IMR-90 (cell line): ENCODE measurements around the gene ERCC1. TPM values are rescaled to one million over a fixed set of nuclear protein-coding genes. Genes with fewer than 3 reads are reported as not detected.

Experiments
- ATAC-seq: fragments of 200-7000 bp; cut with Tn5 transposase; 2 replicates; pipeline ENCODE4 v1.9.1; 2020; ENCODE audit warnings: low read depth, mild to moderate bottlenecking, moderate library complexity
- BruUV-seq: library from RNA; stranded (reverse); fragments of 400-500 nt; replicated peaks from 2 replicates; lab custom pipeline; 2021; lab: Mats Ljungman, UMichigan
- CTCF ChIA-PET: fragments of 300-600 bp; formaldehyde crosslinking; extraction: SDS; loops from one replicate; lab custom pipeline; 2021; ENCODE audit warnings: antibody characterized with exemption; lab: Yijun Ruan, JAX
- POLR2A ChIA-PET: fragments of 300-600 bp; sonication (Branson Sonifier 250); formaldehyde crosslinking; loops from one replicate; lab custom pipeline; 2022; ENCODE audit warnings: antibody characterized with exemption; ENCODE audit not compliant: unreplicated experiment; lab: Charles Lee
- DNase-seq: peaks from one replicate; pipeline ENCODE4 v3.0.0; 2013
- H2AFZ ChIP-seq: replicated peaks from 2 replicates; pipeline ENCODE3; 2013; ENCODE audit warnings: low read length, mild to moderate bottlenecking; ENCODE audit not compliant: poor library complexity
- H2AK5ac ChIP-seq: 2 replicates; pipeline ENCODE4 v1.6.1; 2013; ENCODE audit warnings: low read depth, low read length, inconsistent platforms
- H2AK9ac ChIP-seq: replicated peaks from 2 replicates; pipeline ENCODE3; 2013; ENCODE audit warnings: mild to moderate bottlenecking, low read depth, low read length, moderate library complexity; ENCODE audit not compliant: poor library complexity
- H2BK120ac ChIP-seq: 2 replicates; pipeline ENCODE4 v1.6.1; 2013; ENCODE audit warnings: low read depth, low read length, inconsistent platforms
- H2BK15ac ChIP-seq: 3 replicates; pipeline ENCODE4 v1.6.1; 2013; ENCODE audit warnings: low read depth, low read length, inconsistent platforms
- H2BK20ac ChIP-seq: 2 replicates; pipeline ENCODE4 v1.6.1; 2013; ENCODE audit warnings: low read depth, mild to moderate bottlenecking, inconsistent platforms, low read length, moderate library complexity
- H2BK5ac ChIP-seq: 2 replicates; pipeline ENCODE4 v1.6.1; 2013; ENCODE audit warnings: mild to moderate bottlenecking, low read depth, low read length, inconsistent platforms; ENCODE audit not compliant: poor library complexity, severe bottlenecking
- H3K14ac ChIP-seq: replicated peaks from 2 replicates; pipeline ENCODE4 v1.6.1; 2013; ENCODE audit warnings: low read depth, low read length, inconsistent platforms
- H3K18ac ChIP-seq: 2 replicates; pipeline ENCODE4 v1.6.1; 2013; ENCODE audit warnings: low read depth, low read length, control low read depth
- H3K23ac ChIP-seq: 2 replicates; pipeline ENCODE4 v1.6.1; 2013; ENCODE audit warnings: low read depth, low read length, inconsistent platforms
- H3K27ac ChIP-seq: 2 replicates; pipeline ENCODE4 v1.5.1; 2013; ENCODE audit warnings: mild to moderate bottlenecking, control low read depth, low read length; ENCODE audit not compliant: insufficient read depth
- H3K27me3 ChIP-seq: 2 replicates; pipeline ENCODE4 v1.6.1; 2013; ENCODE audit warnings: low read length; ENCODE audit not compliant: control insufficient read depth, insufficient read depth
- H3K36me3 ChIP-seq: 2 replicates; pipeline ENCODE4 v1.6.1; 2013; ENCODE audit warnings: low read length, mixed read lengths; ENCODE audit not compliant: control insufficient read depth, insufficient read depth
- H3K4ac ChIP-seq: 2 replicates; pipeline ENCODE4 v1.6.1; 2013; ENCODE audit warnings: low read depth, low read length, inconsistent platforms
- H3K4me1 ChIP-seq: 2 replicates; pipeline ENCODE4 v1.6.1; 2013; ENCODE audit warnings: low read length, mixed read lengths; ENCODE audit not compliant: control insufficient read depth, insufficient read depth
- H3K4me2 ChIP-seq: 2 replicates; pipeline ENCODE4 v1.6.1; 2013; ENCODE audit warnings: low read depth, mild to moderate bottlenecking, control low read depth, low read length, moderate library complexity
- H3K4me3 ChIP-seq: 2 replicates; pipeline ENCODE4 v1.5.1; 2013; ENCODE audit warnings: low read depth, mild to moderate bottlenecking, control low read depth, low read length, moderate library complexity; ENCODE audit not compliant: insufficient read depth
- H3K56ac ChIP-seq: 2 replicates; pipeline ENCODE4 v1.6.1; 2013; ENCODE audit warnings: low read length, inconsistent platforms; ENCODE audit not compliant: insufficient read depth; ENCODE audit errors: extremely low read depth
- H3K79me1 ChIP-seq, 2 experiments: 2 replicates each; pipeline ENCODE4 v1.6.1; 2013; ENCODE audit warnings: low read length in 2 of 2, inconsistent platforms in 1 of 2, low read depth in 1 of 2
- H3K9ac ChIP-seq: 2 replicates; pipeline ENCODE4 v1.6.1; 2013; ENCODE audit warnings: low read depth, low read length, control low read depth
- H3K9me1 ChIP-seq: 2 replicates; pipeline ENCODE4 v1.6.1; 2013; ENCODE audit warnings: low read length, inconsistent platforms; ENCODE audit not compliant: insufficient read depth
- H3K9me3 ChIP-seq: 2 replicates; pipeline ENCODE4 v1.6.1; 2013; ENCODE audit warnings: low read length; ENCODE audit not compliant: control insufficient read depth, insufficient read depth
- H4K20me1 ChIP-seq: 2 replicates; pipeline ENCODE4 v1.6.1; 2013; ENCODE audit warnings: low read length, inconsistent platforms; ENCODE audit not compliant: insufficient read depth
- H4K5ac ChIP-seq: 2 replicates; pipeline ENCODE4 v1.6.1; 2013; ENCODE audit warnings: mild to moderate bottlenecking, low read depth, low read length, control low read depth
- H4K8ac ChIP-seq, 2 experiments: 2 replicates each; pipeline ENCODE4 v1.6.1; 2013; ENCODE audit warnings: low read depth in 2 of 2, low read length in 2 of 2, control low read depth in 1 of 2, inconsistent platforms in 1 of 2
- H4K91ac ChIP-seq: 2 replicates; pipeline ENCODE4 v1.6.1; 2013; ENCODE audit warnings: low read depth, low read length, inconsistent platforms; ENCODE audit not compliant: insufficient read depth
- MAFK ChIP-seq: IDR thresholded peaks from 2 replicates; pipeline ENCODE4 v1.6.1; 2012; ENCODE audit warnings: low read depth, low read length, improper control_type of control experiment
- NFE2L2 ChIP-seq: fragments of 150-350 bp; IDR thresholded peaks from 2 replicates; pipeline ENCODE4 v1.6.1; 2016; ENCODE audit warnings: low read depth, mild to moderate bottlenecking, low read length
- WGBS, 2 experiments: methylation state at CpG; one replicate each; pipeline versions ENCODE4 v1.1.5 to v1.1.7; 2013; ENCODE audit warnings: missing lambda C conversion rate in 2 of 2; ENCODE audit not compliant: insufficient read length in 1 of 2; ENCODE audit errors: extremely low coverage in 2 of 2; 5-methylcytosine and 5-hydroxymethylcytosine counted together
- dilution Hi-C: fragments of 300-500 bp; cut with HindIII; formaldehyde crosslinking; loops from one replicate; pipeline ENCODE4 v1.14.3; 2018; ENCODE audit warnings: low sequenced_read_pairs; ENCODE audit not compliant: unreplicated experiment
- in situ Hi-C: fragments of 300-500 bp; cut with MboI; formaldehyde crosslinking; loops from 3 replicates; pipeline ENCODE4 v1.14.3; 2019; ENCODE audit warnings: low sequenced_read_pairs, inconsistent platforms, mixed read lengths
- intact Hi-C: fragments of 100-400 bp; cut with micrococcal nuclease; formaldehyde crosslinking; loops from 2 replicates; pipeline ENCODE4 v1.10.0; 2022
- polyA plus RNA-seq, 3 experiments: library from polyadenylated mRNA; depleted of rRNA; stranded (reverse); fragments of >200 nt; gene quantifications; 2 replicates each; pipeline ENCODE4 v1.2.3, GENCODE V29; 2012; ENCODE audit warnings: low replicate concordance in 1 of 3
- total RNA-seq: library from RNA; depleted of rRNA; stranded (reverse); fragments of >200 nt; gene quantifications from 2 replicates; pipeline ENCODE4 v1.2.3, GENCODE V29; 2012

ERCC1 gene
- total and polyA plus RNA-seq, 2 of the 4 experiments (the other 2 are of a cell fraction): 84.2 to 132 TPM

GRCh38 chr19:45473367-45473681 is 49.6 kb upstream of the ERCC1 start:
- no TSS peak for BruUV-seq
- Histone ChIP-seq H4K91ac (no peak overlapping the region), H3K9ac (no peak overlapping the region), H4K5ac (no peak overlapping the region), H3K23ac (no peak overlapping the region), H3K27ac (no peak overlapping the region), H2AFZ (no peak overlapping the region), H3K4me1 (peaks cover 15% of the 10 kb centered on the region), H2BK15ac (no peak overlapping the region), H2AK5ac (no peak overlapping the region), H2BK120ac (no peak overlapping the region), H3K4me2 (no peak overlapping the region), H3K18ac (no peak overlapping the region), H3K56ac (no peak overlapping the region), H3K9me3 (no peaks in the 10 kb centered on the region), H3K36me3 (no peaks in the 10 kb centered on the region), H2AK9ac (no peak overlapping the region), H2BK5ac (no peak overlapping the region), H4K20me1 (peaks cover 4% of the 10 kb centered on the region; the same call in 1 of the 2 replicates), H2BK20ac (no peak overlapping the region), H3K4me3 (no peak overlapping the region), H3K4ac (no peak overlapping the region; the same call in 1 of the 2 replicates), H3K14ac (no peak overlapping the region), H3K9me1 (peaks cover 3% of the 10 kb centered on the region; the same call in 1 of the 2 replicates), H4K8ac (peak overlapping the region in 1 of 2 experiments; percentile 64; a peak in 2 of 4 replicates), H3K27me3 (no peaks in the 10 kb centered on the region), H3K79me1 (peaks cover 0 to 32% of the 10 kb centered on the region in 2 experiments; a peak in 3 of 4 replicates)
- WGBS, 2 experiments: 50% methylated on average over 1 of the region's 5 CpGs; no CpG with 5 or more reads in 1 of the 2 experiments
- dilution Hi-C loops (no loop called here), intact Hi-C loops (no loop called here), in situ Hi-C loops (no loop called here)
- DNase-seq: no peak
- ChIA-PET CTCF (no interaction called here), POLR2A (no interaction called here)
- TF ChIP-seq MAFK (no peak), NFE2L2 (0 out of 2 replicates have a peak, but pooled peaks have one; percentile 2)
- ATAC-seq: no peak
